Keratinocyte (primary cell): ENCODE measurements around the gene OVCH2. TPM values are rescaled to one million over a fixed set of nuclear protein-coding genes. Genes with fewer than 3 reads are reported as not detected.

Experiments
- DNase-seq: peaks from one replicate; pipeline ENCODE4 v3.0.0-alpha.2; 2011; ENCODE audit warnings: low read depth, missing footprints, low spot score
- FAIRE-seq: peaks from 2 replicates; lab custom pipeline; 2011; peaks lifted over from hg19 to GRCh38; lab: Jason Lieb, UNC
- H2AFZ ChIP-seq: 2 replicates; pipeline ENCODE4 v1.6.0; 2012; ENCODE audit warnings: low read length, control low read depth, inconsistent platforms; ENCODE audit not compliant: control insufficient read depth
- H3K27ac ChIP-seq: 2 replicates; pipeline ENCODE4 v1.5.1; 2011; ENCODE audit warnings: low read length; ENCODE audit not compliant: control insufficient read depth, insufficient read depth
- H3K27me3 ChIP-seq: 3 replicates; pipeline ENCODE4 v1.6.0; 2011; ENCODE audit warnings: low read length; ENCODE audit not compliant: control insufficient read depth, insufficient read depth; ENCODE audit errors: extremely low read depth
- H3K36me3 ChIP-seq, 2 experiments: 2 replicates in 1 of 2; 3 replicates in 1 of 2; pipeline ENCODE4 v1.5.1; 2011; ENCODE audit warnings: low read length in 2 of 2, mild to moderate bottlenecking in 1 of 2; ENCODE audit not compliant: control insufficient read depth in 2 of 2, insufficient read depth in 2 of 2; ENCODE audit errors: extremely low read depth in 1 of 2
- H3K4me1 ChIP-seq: 3 replicates; pipeline ENCODE4 v1.5.1; 2011; ENCODE audit warnings: low read length; ENCODE audit not compliant: control insufficient read depth, insufficient read depth; ENCODE audit errors: extremely low read depth
- H3K4me2 ChIP-seq: 3 replicates; pipeline ENCODE4 v1.6.0; 2011; ENCODE audit warnings: low read depth, low read length; ENCODE audit not compliant: control insufficient read depth, insufficient read depth; ENCODE audit errors: extremely low read depth
- H3K4me3 ChIP-seq, 3 experiments: fragments of 200-600 bp in 1 of 3; sonication (generic) in 1 of 3; 2 replicates in 2 of 3; 3 replicates in 1 of 3; pipeline ENCODE4 v1.5.1; 2011 to 2016; ENCODE audit warnings: low read length in 3 of 3, mild to moderate bottlenecking in 3 of 3, control low read depth in 2 of 3, inconsistent platforms in 1 of 3, low read depth in 1 of 3, mixed read lengths in 1 of 3, mixed run types in 1 of 3, moderate library complexity in 1 of 3; ENCODE audit not compliant: control insufficient read depth in 2 of 3, insufficient read depth in 2 of 3; ENCODE audit errors: extremely low read depth in 1 of 3
- H3K79me2 ChIP-seq: 2 replicates; pipeline ENCODE4 v1.6.0; 2012; ENCODE audit warnings: low read length; ENCODE audit not compliant: control insufficient read depth, insufficient read depth
- H3K9ac ChIP-seq: 3 replicates; pipeline ENCODE4 v1.6.0; 2011; ENCODE audit warnings: low read length; ENCODE audit not compliant: control insufficient read depth, insufficient read depth; ENCODE audit errors: extremely low read depth
- H3K9me1 ChIP-seq: 3 replicates; pipeline ENCODE4 v1.6.0; 2011; ENCODE audit warnings: low read length; ENCODE audit not compliant: control insufficient read depth, insufficient read depth; ENCODE audit errors: extremely low read depth
- H3K9me3 ChIP-seq: 2 replicates; pipeline ENCODE4 v1.5.1; 2012; ENCODE audit warnings: low read depth, low read length; ENCODE audit not compliant: control insufficient read depth
- H4K20me1 ChIP-seq: 3 replicates; pipeline ENCODE4 v1.6.0; 2011; ENCODE audit warnings: low read length; ENCODE audit not compliant: control insufficient read depth, insufficient read depth; ENCODE audit errors: extremely low read depth
- EZH2 ChIP-seq: IDR thresholded peaks from one replicate; pipeline ENCODE4 v1.6.1; 2012; ENCODE audit warnings: inconsistent platforms, mild to moderate bottlenecking, low read length, moderate library complexity
- dilution Hi-C: fragments of 300-500 bp; cut with MboI; formaldehyde crosslinking; loops from one replicate; pipeline ENCODE4 v1.7.0; 2020; ENCODE audit warnings: low sequenced_read_pairs; ENCODE audit not compliant: extremely low pct_ligation_motif_present
- polyA plus RNA-seq, 5 experiments: library from polyadenylated mRNA; depleted of rRNA in 3 of 5; stranded (reverse) in 3 of 5; stranded (forward) in 1 of 5; unstranded in 1 of 5; fragments of >200 nt; gene quantifications; 1 replicate in 1 of 5; 2 replicates in 3 of 5; 3 replicates in 1 of 5; pipeline versions ENCODE4 v1.2.1 to v1.2.3, GENCODE V29; 2011 to 2012; ENCODE audit warnings: missing spikeins in 2 of 5, low read depth in 1 of 5, low replicate concordance in 1 of 5
- TF ChIP-seq, protein P1 (sequence below), 3 experiments: IDR thresholded peaks in 1 of 3; conservative IDR thresholded peaks in 1 of 3; optimal IDR thresholded peaks in 1 of 3; 2 replicates in 2 of 3; 3 replicates in 1 of 3; pipeline versions ENCODE3 to v1.5.1; 2011; ENCODE audit warnings: low read length in 3 of 3, mild to moderate bottlenecking in 3 of 3, moderate library complexity in 2 of 3, control low read depth in 1 of 3, inconsistent platforms in 1 of 3; ENCODE audit not compliant: insufficient read depth in 2 of 3; ENCODE audit errors: extremely low read depth in 1 of 3

Gene OVCH2
- polyA plus RNA-seq, 1 donor (not counting 4 experiments of a cell fraction or from before 2014, with no cell fraction given) = 2.8 TPM

DNA sequence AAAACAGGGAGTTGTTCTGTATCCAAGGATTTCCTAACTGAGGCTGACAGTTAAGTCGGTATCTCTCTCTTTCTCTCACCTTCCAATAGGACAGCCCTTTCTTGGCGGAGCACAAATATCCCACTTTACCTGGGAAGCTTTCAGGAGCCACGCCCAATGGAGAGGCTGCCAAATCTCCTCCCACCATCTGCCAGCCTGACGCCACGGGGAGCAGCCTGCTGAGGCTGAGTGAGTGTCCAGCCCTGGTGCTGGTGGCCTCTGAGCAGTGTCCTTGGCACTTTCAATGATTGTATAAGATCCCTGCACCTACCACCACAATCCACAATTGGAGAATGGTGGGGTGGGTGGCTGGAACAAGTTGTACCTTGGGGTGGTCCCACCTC lies 66.6 kb downstream of the OVCH2 start:
- Histone ChIP-seq H3K9me1 (no peaks in the 10 kb centered on the region), H4K20me1 (no peaks in the 10 kb centered on the region), H3K27ac (no peak overlapping the region), H3K4me2 (no peak overlapping the region), H3K4me3 (no peak overlapping the region), H3K9ac (no peak overlapping the region), H3K36me3 (no peaks in the 10 kb centered on the region), H3K9me3 (no peaks in the 10 kb centered on the region), H3K4me1 (peaks cover 11% of the 10 kb centered on the region), H2AFZ (no peak overlapping the region), H3K27me3 (no peaks in the 10 kb centered on the region), H3K79me2 (no peaks in the 10 kb centered on the region)
- FAIRE-seq (no peak), DNase-seq (no peak)
- dilution Hi-C loops = no loop called here
- no peak for TF ChIP-seq EZH2
- TF ChIP-seq, protein P1, sequence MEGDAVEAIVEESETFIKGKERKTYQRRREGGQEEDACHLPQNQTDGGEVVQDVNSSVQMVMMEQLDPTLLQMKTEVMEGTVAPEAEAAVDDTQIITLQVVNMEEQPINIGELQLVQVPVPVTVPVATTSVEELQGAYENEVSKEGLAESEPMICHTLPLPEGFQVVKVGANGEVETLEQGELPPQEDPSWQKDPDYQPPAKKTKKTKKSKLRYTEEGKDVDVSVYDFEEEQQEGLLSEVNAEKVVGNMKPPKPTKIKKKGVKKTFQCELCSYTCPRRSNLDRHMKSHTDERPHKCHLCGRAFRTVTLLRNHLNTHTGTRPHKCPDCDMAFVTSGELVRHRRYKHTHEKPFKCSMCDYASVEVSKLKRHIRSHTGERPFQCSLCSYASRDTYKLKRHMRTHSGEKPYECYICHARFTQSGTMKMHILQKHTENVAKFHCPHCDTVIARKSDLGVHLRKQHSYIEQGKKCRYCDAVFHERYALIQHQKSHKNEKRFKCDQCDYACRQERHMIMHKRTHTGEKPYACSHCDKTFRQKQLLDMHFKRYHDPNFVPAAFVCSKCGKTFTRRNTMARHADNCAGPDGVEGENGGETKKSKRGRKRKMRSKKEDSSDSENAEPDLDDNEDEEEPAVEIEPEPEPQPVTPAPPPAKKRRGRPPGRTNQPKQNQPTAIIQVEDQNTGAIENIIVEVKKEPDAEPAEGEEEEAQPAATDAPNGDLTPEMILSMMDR (optimal IDR thresholded peaks at IDR 0.05 in 1 of 3, IDR thresholded peaks at IDR 0.05 in 1 of 3, conservative IDR thresholded peaks at IDR 0.05 in 1 of 3; ENCODE audit: extremely low read depth in 1 of 3, insufficient read depth in 2 of 3, low read length in 3 of 3) = no peak

Other genes starting within 250 kb of the OVCH2 start
- gene OLFML1, start 221.0 kb downstream of the OVCH2 start, polyA plus RNA-seq = not detected in 3 replicates
- gene PPFIBP2, start 192.5 kb downstream of the OVCH2 start, polyA plus RNA-seq = 6.8 to 11.0 TPM (median 11.0 TPM) in 3 replicates
- gene CYB5R2, start 33.0 kb downstream of the OVCH2 start, polyA plus RNA-seq = 24.7 to 37.0 TPM (median 34.3 TPM) in 3 replicates
- gene OR5P2, start 90.5 kb upstream of the OVCH2 start, polyA plus RNA-seq = 0.06 to 0.25 TPM (median 0.24 TPM) in 3 replicates
- 0.14 to 0.37 TPM in 2 of 3 replicates, not detected in the other for gene OR5P3, start 124.4 kb upstream of the OVCH2 start, polyA plus RNA-seq
- gene OR10A6, start 224.8 kb upstream of the OVCH2 start, polyA plus RNA-seq = 0.06 to 0.45 TPM (median 0.26 TPM) in 3 replicates
- 0.04 to 0.40 TPM (median 0.07 TPM) in 3 replicates for gene OR10A3, start 235.2 kb upstream of the OVCH2 start, polyA plus RNA-seq